ENCODE data around the gene SELENOF.

GRCh38 chr1:86928819-86929218, 14.9 kb upstream of the SELENOF start:
- TF ChIP-seq CTCF (IDR thresholded peaks at IDR 0.05) (no peak), POLR2AphosphoS5 (IDR thresholded peaks at IDR 0.05) (no peak), EP300 (IDR thresholded peaks at IDR 0.05; ENCODE audit: low read depth) (no peak)
